Peyer's patch (tissue), 4 donors: Measurements from ENCODE around the gene NUP188.

ENCODE experiments used
- CTCF ChIP-seq, 6 experiments: fragments of 450-650 bp in 4 of 6; fragments of 200-600 bp in 2 of 6; sonication (generic) in 1 of 6; IDR thresholded peaks; one replicate each; pipeline ENCODE4 v1.5.1; 2017 to 2019; ENCODE audit warnings: antibody characterized with exemption in 6 of 6, mild to moderate bottlenecking in 3 of 6, moderate library complexity in 1 of 6
- POLR2A ChIP-seq, 2 donors: fragments of 450-650 bp; IDR thresholded peaks; one replicate each; pipeline ENCODE4 v1.5.1; 2017; ENCODE audit warnings: antibody characterized with exemption in 2 of 2, mild to moderate bottlenecking in 2 of 2, moderate library complexity in 2 of 2

- TF ChIP-seq CTCF (IDR thresholded peaks at IDR 0.05) (no peak), POLR2A (IDR thresholded peaks at IDR 0.05) (no peak)
These were observed 775 bp upstream of the NUP188 start for GRCh38 chr9:128946571-128947276.
